CD4-positive, alpha-beta T cell treated with Interleukin-17A for 1 hour (primary cell): ENCODE data around the gene BGLAP.

ENCODE experiments used
- DNase-seq: peaks from one replicate; pipeline ENCODE4 v3.0.0-alpha.2; 2020

The BGLAP gene

GRCh38 chr1:156228501-156228900 is 13.5 kb upstream of the BGLAP start:
- DNase-seq = no peak

- DNase-seq = no peak
Observed at GRCh38 chr1:156229809-156230472, 12.0 kb upstream of the BGLAP start.

- no peak for DNase-seq
Observed at GRCh38 chr1:156230473-156230837, 11.5 kb upstream of the BGLAP start.

DNA sequence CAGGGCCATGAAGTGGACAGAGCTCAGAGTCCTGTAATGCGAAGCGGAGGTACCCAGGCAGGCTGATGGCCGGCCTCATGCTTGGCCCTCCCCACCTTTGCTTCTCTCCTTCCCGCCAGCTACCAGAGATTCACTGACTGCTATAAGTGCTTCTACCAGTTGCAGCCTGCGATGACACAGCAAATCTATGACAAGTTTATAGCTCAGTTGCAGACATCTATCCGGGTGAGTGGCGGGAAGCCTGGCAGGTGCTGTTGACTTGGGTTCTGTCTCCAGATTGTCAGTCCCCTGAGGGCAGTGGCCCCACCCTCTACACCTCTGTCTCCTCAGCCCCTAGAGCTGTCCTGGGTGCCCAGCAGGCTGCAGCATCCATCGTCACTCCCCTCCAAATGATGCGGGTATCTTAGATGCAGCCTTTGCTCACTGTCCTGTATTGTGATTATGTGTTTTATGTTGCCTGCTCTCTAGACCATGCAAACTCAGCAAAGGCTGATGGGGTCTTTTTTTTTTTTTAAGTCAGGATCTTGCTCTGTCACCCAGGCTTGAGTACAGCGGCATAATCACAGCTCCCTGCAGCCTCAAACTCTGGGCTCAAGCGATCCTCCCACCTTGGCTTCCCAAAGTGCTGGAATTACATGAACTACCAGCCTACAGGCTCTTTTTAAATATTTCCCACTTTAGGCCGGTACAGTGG is 9.6 kb upstream of the BGLAP start:
- DNase-seq = no peak

- no peak for DNase-seq
Observed at GRCh38 chr1:156233426-156234127, 8.4 kb upstream of the BGLAP start.

GRCh38 chr1:156236164-156236563 is 5.8 kb upstream of the BGLAP start:
- no peak for DNase-seq

DNA sequence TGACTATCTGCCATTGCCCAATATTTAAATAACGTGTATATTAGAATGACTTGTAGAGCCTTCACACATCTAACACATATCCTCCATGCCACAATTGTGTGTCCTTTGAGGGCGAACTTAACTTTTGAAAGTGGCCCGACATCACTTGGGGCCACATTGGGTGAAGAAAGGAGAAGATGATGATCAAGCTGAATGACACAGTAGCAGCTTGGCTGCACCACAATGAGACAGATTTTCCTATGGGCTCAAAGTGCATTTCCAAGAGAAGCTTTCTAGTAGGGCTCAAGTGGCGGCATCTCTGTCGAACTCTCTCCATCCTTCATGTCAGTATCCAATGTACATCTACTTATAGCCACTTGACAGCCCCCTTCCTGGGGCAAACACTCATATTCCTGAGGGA is 3.7 kb upstream of the BGLAP start:
- no peak for DNase-seq

- no peak for DNase-seq
Observed at GRCh38 chr1:156241311-156241811, 623 bp upstream of the BGLAP start.

GRCh38 chr1:156242738-156243137 is 754 bp downstream of the BGLAP start:
- DNase-seq = no peak

GRCh38 chr1:156244126-156244525 is 2.1 kb downstream of the BGLAP start:
- no peak for DNase-seq

DNA sequence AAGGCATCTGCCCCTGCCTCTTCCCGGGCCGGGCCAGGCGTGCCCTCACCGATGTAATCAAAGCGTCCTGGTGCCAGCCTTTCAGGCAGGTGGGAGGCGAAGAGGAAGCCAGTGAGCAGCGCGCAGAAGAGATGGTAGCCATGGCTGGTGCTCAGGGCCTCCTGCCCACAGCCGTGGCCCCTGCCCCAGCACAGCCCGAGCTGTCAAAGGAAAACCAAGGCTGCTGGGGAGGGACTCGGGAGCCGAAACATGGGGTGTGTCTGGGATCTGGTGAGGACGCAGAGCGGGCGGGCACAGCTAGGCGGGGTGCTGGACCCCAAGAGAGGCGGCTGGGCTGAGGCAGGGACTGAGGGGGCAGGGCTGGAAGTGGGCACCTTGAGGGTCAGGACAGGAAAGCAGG is 2.7 kb downstream of the BGLAP start:
- no peak for DNase-seq

DNA sequence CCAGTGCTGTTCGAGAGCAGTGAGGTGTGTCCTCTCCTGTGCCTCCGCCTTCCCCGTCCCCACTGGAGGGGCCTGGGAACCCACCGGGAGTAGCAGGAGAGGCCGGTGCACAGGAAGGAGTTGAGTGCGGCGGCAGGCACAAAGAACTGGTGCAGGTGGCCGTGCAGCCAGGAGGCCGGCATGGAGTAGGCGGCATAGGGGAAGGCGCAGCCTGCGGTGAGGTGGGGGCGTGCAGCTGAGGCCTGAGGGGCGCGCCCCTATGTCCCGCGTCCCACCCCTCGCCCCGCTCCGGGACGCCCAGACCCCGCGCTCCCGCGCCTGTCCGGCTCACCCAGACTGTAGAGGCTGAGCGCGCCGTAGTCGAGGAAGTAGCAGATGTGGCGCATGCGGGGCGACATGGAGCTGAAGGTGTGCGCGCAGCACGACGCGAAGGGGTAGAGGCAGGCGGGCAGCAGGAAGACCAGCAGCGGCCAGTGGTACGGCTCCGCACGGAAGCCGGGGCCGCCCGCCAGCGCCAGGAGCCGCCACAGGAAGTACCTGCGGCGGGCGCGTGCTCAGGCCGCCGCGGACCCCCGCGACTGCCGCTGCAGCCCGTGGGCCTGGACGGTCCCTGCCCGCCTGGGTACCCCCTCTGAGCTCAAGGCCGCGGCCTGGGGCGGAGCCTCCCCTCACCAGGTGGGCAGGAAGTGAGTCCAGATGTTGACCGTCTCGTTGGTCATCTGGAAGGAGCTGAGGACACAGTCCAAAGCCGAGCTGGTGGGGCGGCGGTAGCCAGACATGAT is 3.7 kb downstream of the BGLAP start:
- DNase-seq = peak; percentile 41

GRCh38 chr1:156246241-156246780 is 4.3 kb downstream of the BGLAP start:
- DNase-seq = no peak

GRCh38 chr1:156246781-156247459 is 4.9 kb downstream of the BGLAP start:
- DNase-seq = no peak

GRCh38 chr1:156247460-156248322 is 5.7 kb downstream of the BGLAP start, which contains the start of gene PAQR6:
Gene PAQR6, minus strand, starts transcription at chr1:156248056. Its CDS starts 1,325 bp downstream, at chr1:156246731.
- no peak for DNase-seq

DNA sequence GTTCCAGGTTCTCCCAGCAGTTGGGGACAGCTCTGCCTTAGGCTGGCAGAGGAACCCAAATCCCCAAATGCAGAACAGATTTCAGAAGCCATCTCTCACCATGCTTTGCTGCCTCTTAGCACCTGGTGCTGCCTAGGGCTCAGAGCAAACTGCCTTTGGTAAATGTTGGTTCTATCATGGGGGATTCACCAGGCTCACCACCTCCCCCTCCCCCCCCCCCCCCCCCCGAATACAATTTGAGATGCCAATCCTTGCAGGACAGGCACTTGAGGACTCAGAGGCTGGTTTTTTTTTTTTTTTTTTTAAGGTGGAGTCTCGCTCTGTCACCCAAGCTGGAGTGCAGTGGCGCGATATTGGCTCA is 6.3 kb downstream of the BGLAP start:
- no peak for DNase-seq

GRCh38 chr1:156249593-156249992 is 7.6 kb downstream of the BGLAP start:
- no peak for DNase-seq

DNA sequence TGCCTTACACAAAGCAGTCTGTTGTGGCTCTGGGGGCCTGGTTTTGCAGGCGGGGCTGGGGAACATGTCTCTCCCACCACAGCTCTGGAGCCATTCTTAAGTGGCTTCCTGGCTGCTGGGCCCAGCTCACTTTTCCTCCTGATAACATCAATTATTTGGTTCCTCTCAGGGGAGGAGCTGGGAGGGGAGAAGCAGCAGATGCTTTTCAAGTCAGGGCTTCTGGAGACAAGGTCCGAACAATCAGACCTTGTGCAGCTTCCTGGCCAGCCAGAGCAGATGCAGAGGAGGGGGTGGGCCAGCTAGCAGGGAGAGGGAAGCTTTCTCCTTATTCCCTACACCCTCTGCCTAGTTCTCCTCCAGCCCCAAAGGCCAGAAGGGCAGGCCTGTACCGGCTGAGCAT is 9.5 kb downstream of the BGLAP start:
- no peak for DNase-seq

- DNase-seq = no peak
Observed at GRCh38 chr1:156253634-156254033, 11.7 kb downstream of the BGLAP start.

GRCh38 chr1:156257711-156258110 is 15.7 kb downstream of the BGLAP start:
- DNase-seq = no peak

DNA sequence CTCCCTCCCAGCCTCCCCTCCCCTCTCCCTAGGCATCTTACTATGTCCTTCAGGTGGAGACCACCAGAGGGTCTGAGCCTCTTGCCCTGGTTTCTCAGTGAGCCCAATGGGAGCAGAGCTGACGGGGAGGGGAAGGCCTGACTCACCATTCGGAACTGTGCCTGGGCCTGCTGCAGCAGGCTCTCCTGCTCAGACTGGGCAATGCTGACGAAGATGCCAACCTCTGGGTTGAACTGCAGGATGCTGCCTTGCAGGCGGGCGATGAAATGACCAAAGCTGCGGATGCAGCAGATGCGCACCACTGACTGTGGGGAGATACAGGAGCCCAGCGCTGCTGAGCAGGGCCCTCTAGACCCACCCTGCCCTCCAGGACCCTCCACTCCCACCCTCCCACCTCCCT is 16.9 kb downstream of the BGLAP start:
- DNase-seq = no peak
